GM21526 (cell line): ENCODE results near the gene C2orf72.
"Not testable (repeated sequence)": the region's sequence is repeated elsewhere in the genome, so short reads cannot be mapped to it uniquely, and the experiment has no call there.

ENCODE experiments used
- ATAC-seq: cut with Tn5 transposase; IDR thresholded peaks from one replicate; pipeline ENCODE4 v1.9.1; 2021; ENCODE audit warnings: moderate library complexity; ENCODE audit not compliant: unreplicated experiment, low FRiP score

Gene C2orf72

DNA sequence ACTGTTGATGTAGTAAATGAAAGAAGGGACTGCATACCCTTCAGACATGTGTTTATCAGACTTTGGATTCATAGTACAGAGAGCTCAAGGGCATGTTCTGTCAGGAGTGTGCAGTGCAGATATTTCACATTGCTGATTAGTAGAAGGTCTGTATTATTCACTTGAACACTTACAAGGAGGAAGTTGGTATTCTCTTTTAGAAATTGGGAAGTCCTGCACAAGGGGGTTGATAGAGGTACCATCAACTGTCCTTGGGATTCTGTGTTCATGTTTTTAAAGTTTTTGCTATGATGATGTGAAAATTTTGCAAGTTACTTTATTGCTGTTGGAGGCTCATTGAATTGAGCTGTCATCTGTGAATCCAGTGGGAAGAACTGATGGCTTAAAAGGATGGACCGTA is 26.0 kb downstream of the C2orf72 start:
- no peak for ATAC-seq

DNA sequence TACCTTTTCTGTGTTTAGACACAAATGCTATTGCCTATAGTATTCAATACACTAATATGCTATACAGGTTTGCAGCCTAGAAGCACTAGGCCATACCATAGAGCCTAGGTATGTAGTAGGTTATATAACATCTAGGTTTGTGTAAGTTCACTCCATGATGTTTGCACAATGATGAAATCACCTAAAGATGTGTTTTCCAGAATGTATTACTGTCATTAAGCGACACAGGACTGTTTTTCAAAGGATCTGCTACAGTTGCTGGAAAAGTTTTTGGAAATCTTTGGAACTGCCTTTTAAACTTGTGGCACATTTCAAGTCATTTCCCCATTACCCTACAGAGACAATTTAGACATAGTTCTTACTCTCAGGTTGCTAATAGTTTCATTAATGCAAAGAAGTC is 28.6 kb downstream of the C2orf72 start:
- no peak for ATAC-seq

- ATAC-seq = not testable (repeated sequence)
Observed at GRCh38 chr2:231067531-231067930, 30.2 kb downstream of the C2orf72 start.

DNA sequence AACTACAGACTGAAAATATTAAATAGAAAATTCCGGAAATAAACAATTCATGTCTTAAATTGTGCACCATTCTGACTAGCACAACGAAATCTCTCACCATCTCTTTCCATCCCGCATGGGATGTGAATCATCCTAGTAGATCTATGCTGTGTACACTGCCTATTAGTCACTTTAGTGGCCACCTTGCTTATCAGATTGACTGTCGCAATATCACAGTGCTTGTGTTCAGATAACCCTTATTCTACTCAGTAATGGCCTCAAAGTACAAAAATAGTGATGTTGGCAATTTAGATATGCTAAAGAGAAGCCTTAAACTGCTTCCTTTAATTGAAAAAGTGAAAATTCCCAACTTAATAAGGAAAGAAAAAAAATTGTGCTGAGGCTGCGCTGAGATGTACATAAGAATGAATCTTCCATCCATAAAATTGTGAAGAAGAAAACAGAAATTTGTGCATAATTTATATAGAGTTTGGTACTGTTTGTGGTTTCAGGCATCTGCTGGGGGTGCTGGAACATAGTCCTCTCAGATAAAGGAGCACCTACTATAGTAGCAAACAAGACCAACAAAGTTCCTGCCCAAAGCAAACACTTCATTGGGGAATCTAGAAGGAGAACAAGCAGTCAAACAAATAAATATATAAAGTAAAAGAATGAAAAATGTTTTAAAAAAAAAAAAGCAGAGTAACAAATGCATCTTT is 31.4 kb downstream of the C2orf72 start:
- ATAC-seq = no peak

DNA sequence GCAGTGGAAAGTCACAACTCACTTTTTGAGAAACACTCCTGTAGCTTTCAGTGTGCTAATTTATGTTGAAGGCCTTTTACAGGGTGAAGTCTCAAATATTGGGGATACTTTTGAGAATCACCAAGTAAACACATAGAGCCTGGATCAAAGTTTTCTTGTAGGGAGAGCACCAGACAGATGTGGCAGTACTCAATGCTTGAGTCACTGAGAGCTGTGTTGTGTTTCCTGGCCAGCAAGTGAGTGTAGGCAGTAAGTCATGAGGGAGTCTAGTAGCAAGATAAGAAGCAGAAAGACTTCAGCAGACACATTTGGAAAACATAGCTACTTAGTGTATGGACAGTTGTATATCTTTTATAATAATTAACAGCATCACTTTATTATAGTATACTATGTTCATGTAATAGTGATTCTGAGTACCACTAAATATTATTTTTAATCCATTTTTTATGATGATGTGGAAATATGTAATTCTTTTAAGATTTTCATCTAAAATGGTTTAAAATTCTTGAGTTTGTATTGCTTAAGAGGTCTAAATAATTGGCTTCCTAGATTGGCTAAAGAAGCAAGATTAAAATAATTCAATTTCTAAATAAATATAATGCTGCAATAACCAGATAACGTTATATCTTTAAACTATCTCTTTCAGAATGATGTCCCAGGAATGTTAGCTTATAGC is 32.2 kb downstream of the C2orf72 start:
- ATAC-seq = no peak

GRCh38 chr2:231084565-231084964 is 47.2 kb downstream of the C2orf72 start:
- ATAC-seq = no peak

GRCh38 chr2:231088754-231089153 is 51.4 kb downstream of the C2orf72 start:
- ATAC-seq = no peak

- ATAC-seq = no peak
Observed at GRCh38 chr2:231093933-231094332, 56.6 kb downstream of the C2orf72 start.

DNA sequence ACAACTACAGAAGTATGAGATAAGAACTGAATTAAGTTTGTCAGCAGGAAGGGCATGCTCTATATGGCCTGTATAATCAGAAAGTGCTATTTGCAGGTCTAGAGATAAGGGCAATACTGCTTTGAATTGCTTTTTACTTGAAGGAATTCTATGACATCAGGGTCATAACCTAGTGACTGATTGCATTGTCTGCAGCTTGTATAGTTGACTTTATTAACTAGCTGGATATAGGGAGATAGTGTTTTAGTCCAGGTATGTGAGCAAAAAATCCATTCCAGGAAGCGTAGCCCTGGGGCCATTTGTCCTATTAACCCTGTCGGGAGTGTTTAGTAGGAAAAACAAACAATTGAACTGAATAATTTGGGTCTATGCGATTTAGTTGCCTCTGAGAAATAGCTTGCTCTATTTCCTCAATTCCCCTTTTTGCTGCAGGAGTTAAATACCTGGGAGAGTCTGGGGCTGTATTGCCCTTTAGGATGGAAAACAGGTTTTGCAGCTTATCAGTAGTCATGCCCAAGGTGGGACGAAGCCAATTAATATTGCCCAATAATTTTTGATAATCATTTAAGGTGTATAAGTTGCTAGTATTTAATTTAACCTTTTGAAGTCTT is 57.5 kb downstream of the C2orf72 start:
- no peak for ATAC-seq
